Hematopoietic multipotent progenitor cell treated with erythropoietin and hydrocortisone succinate and interleukin-3 and kit ligand, for 17 days (in vitro differentiated cells): Measurements from ENCODE around the gene KLHL17.
"Not testable (repeated sequence)": the region's sequence is repeated elsewhere in the genome, so short reads cannot be mapped to it uniquely, and the experiment has no call there.

Experiments
- DNase-seq: peaks from one replicate; pipeline ENCODE4 v3.0.0-alpha.2; 2015; ENCODE audit warnings: low spot score

Gene KLHL17

DNA sequence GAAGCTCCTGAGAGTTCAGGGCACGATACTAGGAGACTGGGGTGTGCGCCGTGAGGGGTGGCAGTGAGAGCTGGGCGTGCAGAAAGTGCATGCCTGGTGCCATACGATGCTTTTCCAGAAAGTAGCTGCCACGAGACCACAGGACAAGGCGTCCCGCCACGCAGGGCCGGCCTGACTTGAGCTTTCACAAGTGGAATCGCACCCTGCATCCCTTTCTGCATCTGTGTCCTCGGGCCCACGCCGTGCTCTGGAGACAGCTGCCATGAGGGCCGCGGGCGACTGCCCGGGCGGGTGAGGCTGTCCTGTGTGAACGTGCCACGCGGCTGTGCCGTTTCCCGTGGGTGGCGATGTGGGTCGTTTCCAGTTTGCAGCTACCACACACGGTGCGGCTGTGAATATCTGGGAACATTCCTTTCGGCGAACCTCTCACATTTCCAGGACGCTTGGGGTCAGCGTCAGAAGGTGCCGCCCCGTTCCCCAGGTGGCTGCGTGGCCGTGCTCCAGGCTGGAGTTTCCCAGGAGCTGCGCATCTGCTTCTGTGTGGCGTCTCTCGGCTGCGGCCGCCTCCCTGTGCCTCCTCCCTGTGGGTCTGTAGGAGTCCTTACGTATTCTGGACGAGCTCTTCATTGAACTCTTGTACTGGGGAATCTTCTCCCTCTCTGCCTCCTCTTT lies 22.5 kb downstream of the KLHL17 start:
- DNase-seq, result no peak

DNA sequence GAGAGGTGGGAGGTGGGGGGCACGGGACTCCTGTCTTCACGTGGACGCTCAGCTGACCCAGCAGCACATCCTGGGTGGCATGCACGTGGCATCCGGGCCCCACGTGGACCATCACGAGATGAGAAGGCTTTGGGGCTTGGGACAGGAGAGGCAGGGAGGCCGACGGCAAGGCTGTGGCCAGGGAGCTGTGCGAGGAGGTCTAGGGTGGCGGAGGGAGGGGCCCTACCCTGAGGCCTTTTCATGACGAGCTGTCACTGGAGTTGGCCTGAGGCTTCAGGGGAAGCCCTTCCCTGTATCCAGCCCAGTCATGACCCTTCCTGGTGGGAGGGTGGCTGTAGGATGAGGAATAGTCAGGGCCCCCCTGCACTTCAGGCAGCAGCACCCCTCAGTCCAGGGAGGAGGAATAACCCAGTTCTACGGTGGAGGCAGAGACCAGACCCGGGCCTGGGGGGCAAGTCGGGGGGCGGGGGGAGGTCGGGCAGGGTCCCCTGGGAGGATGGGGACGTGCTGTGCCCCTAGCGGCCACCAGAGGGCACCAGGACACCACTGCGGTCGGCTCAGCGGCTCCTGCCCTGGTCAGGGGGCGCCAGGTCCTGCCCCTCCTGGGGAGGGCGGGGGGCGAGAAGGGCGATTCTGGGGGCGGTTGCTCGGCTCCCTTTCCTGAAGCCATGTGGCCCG lies 23.6 kb downstream of the KLHL17 start:
- DNase-seq, result peak; percentile 33

DNA sequence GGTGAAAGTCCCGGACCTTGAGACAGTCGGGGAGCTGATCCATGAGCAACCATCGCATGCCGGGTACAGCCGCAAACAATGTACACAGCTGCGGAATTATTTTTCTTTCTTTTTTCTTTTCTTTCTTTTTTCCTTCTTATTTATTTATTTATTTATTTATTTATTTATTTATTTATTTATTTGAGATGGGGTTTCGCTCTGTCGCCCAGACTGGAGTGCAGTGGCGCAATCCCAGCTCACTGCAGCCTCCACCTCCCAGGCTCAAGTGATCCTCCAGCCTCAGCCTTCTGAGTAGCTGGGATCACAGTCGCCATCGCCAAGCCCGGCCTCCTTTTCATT lies 24.1 kb downstream of the KLHL17 start:
- DNase-seq, result no peak

DNA sequence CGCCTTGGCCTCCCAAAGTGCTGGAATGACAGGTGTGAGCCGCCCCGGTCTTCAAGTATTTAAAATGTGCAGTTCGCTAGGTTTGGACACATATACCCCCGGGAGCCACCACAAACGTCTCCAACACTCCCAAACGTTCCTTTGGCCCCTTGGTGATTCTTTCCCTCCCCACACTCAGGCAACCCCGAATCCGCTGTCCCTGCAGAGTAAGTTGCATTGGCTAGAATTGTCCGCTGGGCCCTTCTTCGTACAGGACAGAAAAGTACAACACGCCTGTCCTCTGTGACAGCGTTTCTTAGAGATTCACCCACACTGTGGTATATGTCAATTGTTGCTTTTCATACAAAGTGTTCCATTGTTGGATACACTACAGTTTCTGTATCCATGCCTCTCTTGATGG lies 24.7 kb downstream of the KLHL17 start:
- no peak for DNase-seq

DNA sequence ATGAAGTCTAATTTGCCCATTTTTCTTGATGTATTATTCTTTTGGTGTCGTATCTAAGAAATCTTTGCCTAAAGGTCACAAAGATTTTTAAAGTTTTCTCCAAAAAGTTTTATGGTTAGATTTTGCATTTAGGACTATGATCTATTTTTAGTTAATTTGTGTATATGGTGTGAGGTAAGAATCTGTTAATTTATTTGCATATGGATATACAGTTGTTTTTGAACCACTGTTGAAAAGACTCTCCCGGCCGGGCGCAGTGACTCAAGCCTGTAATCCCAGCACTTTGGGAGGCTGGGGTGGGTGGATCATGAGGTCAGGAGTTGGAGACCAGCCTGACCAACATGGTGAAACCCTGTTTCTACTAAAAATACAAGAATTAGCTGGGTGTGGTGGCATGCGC lies 27.7 kb downstream of the KLHL17 start:
- not testable (repeated sequence) for DNase-seq

DNA sequence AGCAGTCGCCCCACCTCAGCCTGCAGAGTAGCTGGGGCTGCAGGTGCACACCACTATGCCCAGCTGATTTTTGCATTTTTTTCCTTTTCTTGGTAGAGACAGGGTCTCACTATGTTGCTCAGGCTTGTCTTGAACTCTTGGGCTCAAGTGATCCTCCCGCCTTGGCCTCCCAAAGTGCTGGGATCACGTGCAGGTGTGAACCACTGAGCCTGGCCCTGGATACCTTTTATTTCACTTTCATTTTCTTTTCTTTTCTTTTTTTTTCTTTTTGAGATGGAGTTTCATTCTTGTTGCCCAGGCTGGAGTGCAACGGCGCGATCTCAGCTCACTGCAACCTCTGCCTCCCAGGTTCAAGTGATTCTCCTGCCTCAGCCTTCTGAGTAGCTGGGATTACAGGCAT lies 30.9 kb downstream of the KLHL17 start:
- DNase-seq, result not testable (repeated sequence)

DNA sequence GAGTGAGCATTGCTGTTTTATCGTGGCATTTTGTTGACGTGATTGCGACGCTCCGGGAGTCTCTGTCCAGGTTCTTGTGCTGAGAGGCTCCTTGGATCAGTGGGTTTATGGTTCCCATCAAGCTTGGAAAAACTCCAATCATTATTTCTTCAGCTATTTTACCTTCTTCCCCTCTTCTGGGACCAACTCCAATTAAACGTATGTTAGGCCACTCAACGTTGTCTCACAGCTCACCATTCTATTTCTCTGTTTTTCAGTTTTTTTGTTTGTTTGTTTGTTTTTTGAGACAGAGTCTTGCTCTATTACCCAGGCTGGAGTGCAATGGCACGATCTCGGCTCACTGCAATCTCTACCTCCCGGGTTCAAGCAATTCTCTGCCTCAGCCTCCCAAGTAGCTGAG lies 31.5 kb downstream of the KLHL17 start:
- no peak for DNase-seq

DNA sequence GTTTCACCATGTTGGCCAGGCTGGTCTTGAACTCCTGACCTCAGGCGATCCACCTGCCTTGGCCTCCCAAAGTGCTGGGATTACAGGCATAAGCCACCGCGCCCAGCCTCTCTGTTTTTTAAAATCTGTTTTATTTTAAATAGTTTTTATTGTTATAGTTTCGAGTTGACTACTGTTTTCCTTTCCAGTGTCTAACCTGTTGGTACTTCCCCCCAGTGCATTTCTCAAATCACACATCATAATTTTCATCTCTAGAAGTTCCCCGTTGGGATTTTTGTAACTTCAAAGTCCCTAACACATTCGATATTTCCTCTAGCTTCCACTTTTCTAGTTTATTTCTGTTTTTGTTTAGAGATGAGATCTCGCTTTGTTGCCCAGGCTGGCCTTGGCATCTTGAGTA lies 32.0 kb downstream of the KLHL17 start:
- no peak for DNase-seq

DNA sequence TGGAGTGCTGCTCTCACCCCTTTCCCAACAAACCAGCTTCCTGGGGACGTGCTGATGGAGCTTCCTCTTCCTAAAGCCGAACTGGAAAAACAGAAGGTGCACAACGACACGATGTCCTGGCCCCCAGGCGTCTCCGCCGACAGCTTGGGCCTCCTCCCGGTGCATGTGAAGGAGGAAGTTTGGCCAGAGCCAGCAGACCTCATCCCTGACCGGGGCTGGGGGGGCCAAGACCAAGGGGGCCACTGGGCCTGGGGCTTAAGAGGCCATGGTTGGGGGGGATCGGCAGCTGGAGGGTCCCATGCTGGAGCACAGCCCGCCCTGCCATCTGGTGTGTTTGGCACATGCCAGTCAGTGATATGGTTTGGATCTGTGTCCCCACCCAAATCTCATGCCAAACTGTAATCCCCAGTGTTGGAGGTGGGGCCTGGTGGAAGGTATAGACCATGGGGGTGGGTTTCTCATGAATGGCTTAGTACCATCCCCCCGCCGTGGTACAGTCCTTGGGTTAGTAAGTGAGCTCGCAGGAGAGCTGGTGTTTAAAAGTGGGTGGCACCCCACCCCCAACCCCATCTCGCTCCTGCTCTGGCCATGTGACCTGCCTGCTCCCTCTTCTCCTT lies 33.1 kb downstream of the KLHL17 start:
- no peak for DNase-seq

DNA sequence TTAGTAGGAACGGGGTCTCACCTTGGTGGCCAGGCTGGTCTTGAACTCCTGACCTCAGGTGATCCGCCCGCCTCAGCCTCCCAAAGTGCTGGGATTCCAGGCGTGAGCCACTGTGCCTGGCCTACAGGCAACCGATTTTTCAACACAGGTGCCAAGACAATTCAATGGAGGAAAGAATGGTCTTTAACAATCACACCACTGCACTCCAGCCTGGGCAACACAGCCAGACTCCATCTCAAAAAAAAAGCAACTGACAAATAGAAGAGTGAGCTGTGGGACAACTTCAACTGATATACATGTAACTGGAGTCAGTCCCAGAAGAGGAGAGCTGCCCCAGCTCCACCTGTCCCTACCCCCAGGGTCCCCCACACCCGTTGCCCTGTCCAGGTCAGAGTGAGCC lies 34.2 kb downstream of the KLHL17 start:
- not testable (repeated sequence) for DNase-seq

DNA sequence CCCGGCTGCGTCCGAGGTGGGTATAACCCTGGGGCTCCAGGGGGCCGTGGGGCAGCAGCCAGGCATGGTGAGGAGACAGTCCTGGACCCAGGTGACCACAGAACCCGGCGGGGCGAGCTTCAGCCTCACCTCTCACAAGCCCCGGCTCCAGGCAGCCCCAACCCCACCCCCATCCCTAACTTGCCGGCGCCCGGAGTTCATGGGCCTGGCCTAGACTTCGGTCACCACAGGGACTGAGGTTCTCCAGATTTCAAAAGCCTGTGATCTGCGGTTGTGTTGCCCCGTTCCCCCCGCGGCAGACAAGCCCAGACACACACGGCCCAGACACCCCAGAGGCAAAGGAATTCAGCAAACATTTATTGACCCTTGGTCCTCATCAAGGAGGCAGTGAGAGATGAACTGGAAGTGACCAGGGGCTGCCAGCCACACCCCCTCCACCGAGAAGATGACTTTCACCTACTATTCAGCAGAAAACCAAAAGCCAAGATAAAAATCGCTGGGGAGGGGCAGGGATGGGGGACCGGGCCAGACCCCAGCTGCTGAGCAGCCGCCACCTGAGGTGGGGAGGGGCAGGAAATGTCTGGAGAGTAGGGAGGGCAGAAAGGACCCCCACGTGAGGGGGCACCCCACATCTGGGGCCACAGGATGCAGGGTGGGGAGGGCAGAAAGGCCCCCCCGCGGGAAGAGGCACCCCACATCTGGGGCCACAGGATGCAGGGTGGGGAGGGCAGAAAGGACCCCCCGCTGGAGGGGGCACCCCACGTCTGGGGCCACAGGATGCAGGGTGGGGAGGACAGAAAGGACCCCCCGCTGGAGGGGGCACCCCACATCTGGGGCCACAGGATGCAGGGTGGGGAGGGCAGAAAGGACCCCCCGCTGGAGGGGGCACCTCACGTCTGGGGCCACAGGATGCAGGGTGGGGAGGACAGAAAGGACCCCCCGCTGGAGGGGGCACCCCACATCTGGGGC lies 35.6 kb downstream of the KLHL17 start:
- DNase-seq, result no peak

DNA sequence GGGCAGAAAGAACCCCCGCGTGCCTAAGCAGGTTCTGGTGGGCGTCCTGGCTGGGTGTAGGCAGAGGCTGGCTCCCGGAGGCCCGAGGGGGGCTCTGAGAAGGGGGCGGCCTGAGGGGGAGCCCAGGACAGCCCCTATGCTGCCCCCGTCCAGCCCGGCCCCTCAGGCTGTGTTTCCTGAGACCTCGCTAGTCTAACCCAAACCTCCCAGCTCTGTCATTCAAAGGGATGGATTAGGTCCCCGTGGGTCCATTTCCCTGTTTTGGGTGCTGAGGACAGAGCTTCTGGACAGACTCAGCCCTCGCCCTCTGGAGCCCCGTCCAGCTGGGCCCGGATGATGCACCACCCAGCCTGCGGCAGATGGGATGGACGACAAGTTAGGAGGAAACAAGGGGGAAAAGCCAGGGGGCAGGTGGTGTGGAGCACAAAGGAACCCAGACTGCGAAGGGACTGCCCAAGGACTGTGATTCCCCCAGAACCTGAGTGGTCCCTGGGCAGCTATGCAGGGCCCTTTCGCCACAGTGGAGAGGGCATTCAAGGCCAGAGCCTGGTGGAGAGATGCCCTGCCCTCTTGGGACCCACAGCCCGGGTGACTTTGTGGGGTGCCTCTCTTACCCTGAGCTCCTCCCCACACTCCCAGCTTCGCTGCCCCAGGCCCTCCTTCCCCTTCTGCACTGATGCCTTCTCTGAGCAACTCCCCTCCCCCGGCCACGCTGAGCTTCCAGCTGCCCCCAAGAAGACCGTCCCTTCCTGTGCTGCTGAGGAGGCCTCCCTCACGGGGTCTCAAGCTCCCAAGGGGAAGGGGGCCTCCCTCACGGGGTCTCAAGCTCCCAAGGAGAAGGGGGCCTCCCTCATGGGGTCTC lies 36.7 kb downstream of the KLHL17 start:
- DNase-seq, result no peak

DNA sequence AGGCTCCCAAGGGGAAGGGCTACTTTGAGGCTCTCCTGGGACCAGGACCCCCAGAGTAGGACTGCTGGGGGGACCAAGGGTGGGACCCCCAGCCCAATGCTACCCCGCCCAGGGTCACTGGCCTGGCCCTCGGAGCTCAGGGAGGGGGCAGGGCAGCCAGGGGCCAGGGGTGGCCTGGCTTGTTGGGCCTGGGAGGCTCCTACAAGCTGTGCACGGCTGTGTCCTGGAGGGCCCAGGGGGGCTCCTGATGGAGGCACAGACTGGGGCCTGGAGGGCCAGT lies 37.3 kb downstream of the KLHL17 start:
- no peak for DNase-seq

DNA sequence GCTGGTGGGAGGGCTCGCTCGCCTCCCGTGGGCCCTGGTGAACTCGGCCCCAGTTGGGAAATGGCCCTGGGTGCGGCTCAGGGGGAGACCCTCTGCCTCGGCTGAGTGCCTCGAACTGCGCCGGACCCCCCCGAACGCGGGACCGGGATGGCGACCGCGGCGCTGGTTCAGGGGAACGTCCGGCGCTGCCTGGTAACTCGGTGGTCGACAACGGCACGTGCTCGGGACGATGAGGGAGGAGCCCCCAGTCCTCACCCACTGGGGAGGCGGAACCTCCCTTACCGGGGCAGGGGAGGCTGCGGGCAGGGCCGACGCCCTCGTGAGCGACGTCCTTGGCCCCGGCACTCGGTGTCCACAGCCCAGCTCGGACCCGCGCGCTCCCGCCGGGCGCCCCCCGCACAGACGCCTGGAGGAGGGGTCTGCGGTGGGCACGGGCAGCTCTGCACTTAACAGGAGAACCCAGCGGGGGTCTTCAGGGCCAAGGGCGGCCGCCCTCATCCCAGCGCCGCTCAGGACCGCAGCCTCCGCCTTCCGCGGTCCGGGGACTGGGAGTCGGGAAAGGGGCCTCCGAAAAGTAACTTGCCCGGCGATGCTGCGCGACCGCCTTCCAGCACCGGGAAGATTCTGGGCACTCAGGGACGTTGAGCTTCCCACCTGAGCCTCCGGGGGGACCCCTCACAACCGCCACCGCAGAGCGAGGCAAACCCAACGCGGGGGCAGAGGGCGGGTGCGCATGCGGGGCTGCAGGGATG lies 37.8 kb downstream of the KLHL17 start:
- no peak for DNase-seq

DNA sequence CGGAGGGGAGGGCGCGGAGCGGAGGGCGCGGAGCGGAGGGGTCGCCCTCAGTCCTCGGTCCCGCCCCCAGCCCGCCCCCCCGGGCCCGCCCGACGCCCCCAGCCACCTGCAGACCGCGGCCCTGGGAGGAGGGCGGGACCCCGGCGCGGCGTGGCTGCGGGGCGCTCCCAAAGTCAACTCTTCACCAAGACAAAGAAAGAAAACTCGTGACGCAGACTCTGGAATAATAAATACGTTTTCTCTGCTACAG lies 38.3 kb downstream of the KLHL17 start:
- no peak for DNase-seq

DNA sequence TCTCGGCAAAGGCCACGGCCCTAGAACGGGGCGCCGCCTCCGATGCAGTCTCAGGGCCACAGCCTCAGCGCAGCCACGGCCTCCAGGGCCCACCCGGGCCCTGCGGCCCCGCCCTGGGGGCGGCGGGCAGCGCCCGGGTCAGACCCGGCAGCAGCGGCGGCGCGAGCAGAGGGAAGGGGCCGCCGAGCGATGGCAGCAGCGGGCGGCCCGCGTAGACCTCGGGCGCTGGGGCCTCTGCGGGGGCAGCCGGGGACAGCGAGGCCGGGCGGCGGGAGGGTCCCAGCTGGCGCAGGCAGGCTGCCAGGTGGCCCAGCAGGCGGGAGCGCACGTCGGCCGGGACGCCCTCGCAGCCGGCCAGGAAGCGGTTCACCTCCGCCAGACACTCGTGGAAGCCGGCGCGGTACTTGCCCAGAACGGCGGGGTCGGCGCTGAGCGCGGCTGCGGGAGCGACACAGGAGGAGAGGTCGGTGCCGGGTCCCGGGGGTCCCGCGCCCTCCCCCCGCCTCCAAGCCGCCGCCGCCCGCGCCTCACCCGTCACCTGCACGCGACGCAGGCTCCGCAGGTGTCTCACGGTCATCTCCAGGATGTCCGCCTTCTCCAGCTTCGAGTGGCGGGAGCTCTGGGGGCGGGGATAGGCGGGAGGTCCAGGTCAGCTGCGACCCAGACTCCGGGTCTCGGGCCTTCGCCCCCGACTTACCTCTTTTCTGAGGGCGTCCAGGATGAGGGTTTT lies 38.8 kb downstream of the KLHL17 start:
- no peak for DNase-seq

DNA sequence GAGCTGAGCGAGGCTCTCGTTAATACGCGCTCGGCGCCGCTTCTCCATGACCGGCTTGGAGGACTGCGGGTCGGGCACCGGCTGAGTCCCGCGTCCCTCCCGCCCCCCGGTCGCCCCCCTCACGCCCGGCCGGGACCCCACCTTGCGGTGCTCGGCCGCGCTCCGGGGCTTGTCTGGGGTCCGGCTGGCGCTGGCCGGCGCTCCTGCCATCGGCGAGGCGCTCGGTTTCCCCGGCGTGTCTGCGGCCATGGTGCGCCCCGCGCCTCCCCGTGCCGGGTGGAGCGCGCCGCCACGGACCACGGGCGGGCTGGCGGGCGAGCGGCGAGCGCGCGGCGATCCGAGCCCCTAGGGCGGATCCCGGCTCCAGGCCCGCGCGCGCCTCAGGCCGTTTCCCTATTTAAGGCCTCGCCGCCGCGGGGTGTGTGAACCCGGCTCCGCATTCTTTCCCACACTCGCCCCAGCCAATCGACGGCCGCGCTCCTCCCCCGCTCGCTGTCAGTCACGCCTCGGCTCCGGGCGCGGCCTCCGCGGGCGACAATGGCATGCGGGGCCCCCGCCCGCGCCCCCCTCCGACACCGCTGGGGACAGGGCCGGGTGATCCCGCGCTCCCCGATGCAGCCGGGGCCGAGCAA lies 39.5 kb downstream of the KLHL17 start, which contains the start of gene HES4:
TSS of gene HES4 (minus strand) at position 373 of the 632 bp plus-strand sequence. CDS start at position 249, 124 bp downstream.
- DNase-seq, result no peak

DNA sequence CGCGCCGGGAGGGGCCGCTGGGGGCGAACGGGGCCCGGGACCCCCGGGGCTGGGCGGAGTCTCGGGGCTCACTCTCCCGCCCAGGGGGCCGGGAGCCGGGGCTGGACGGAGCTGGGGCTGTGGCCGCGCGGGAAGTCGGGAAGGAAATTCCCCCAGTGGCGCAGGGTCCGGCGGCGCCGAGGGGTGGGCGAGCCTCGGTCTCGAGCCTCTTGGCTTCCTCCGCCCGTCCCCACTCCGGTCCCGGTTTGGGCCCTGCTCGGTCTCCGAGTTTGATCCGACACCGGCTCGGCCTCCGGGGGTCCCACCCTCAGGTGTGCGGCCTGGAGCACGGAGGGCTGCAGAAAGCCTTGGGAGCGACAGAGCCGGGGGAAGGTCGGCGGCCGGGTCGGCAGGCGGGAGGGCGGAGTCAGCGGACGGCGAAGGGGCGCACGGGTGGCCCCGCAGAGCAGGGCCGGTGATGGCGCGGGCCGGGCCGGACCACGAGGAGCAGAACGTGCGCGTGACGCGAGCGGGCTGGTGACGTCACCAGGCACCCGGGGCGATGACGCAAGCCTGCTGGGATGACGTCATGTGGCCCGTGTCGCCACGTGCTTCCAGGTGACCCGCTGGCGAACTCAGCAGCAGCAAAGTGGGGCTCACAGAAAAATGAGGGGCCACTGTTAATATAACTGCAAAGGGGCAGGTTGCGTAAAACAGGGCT lies 40.1 kb downstream of the KLHL17 start:
- peak; percentile 27 for DNase-seq

DNA sequence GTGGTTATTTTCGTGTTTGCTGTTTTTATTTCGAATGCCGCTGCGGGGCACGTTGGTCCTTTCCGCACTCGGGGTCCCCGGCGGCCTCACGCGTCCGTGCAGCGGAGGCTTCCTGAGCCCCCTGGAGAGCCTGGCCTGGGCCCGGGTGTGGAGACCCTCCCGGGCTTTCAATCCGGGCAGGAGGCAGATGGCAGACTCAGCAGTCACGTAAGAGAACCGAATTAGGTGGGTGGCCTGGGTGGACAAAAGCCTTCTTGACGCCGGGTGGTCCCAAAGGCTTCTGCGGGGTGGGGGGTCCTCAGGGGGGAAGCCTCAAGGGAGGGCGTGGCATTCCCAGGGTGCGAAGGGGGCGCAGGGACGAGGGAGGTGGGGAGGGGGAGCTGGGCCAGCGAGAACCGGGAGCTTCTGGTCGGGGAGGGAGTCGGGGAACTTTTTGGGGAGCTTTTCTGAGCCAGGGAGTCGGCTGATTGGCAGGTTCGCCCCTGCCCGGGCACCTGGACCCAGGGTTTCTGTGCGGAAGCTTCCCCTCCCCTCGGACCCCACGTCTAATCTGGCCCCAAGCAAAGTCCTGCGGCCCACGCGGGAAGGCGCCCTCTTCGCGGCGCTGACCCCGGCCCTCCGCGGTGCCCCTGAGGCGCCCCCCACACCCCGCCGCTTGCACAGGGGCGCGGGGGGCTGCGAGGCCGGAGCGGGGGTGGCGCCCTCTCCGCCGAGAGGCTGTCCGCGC lies 40.8 kb downstream of the KLHL17 start:
- DNase-seq, result no peak
